Muscle of arm (tissue), 12 donors: ENCODE results near the gene GMEB2. TPM values are rescaled to one million over a fixed set of nuclear protein-coding genes. Genes with fewer than 3 reads are reported as not detected.
A peak's percentile ranks its signal among the peaks of the same experiment; 100 is the strongest.
"Not testable (repeated sequence)": the region's sequence is repeated elsewhere in the genome, so short reads cannot be mapped to it uniquely, and the experiment has no call there.

Experiments
- DNase-seq: peaks from one replicate; pipeline ENCODE4 v3.0.0-alpha.2; 2013
- polyA plus RNA-seq, 12 donors: library from polyadenylated mRNA; unstranded; fragments of 120-200 nt; gene quantifications; one replicate each; pipeline ENCODE4 v1.2.1, GENCODE V29; 2013; ENCODE audit not compliant: insufficient read length in 12 of 12

GMEB2 gene
- polyA plus RNA-seq, 12 donors = 5.8 to 11.0 (median 7.1) TPM; not detected in 1

DNA sequence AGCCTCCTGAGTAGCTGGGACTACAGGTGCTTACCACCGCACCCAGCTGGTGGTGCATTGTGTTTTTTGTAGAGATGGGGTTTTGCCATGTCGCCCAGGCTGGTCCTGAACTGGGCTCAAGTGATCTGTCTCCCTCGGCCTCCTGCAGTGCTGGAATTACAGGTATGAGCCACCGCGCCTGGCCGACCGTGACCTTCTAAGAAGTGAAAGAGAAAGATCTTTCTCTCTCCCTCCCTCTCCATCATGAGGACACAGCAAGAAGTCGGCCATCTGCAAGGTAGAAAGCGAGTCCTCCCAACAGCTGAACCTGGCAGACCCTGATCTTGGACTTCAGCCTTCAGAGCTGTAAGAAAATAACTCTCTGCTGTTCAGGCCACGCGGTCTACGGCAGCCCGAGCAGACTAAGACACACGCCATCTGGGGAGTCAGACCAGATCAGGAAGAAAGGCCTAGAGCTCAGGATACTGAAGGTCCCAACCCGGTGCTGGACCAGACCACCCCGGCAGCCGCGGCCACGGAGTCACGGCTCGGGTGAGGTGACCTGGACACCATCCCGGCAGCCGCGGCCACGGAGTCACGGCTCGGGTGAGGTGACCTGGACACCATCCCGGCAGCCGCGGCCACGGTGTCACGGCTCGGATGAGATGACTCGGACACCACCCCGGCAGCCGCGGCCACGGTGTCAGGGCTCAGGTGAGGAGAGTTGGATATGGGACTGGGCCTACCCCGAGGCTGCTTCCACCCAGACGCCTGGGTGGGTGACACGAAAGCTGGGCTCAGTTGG is 9.6 kb downstream of the GMEB2 start:
- no peak for DNase-seq

- not testable (repeated sequence) for DNase-seq
These were observed 12.9 kb downstream of the GMEB2 start for GRCh38 chr20:63613863-63614594.

GRCh38 chr20:63612276-63612931 is 14.5 kb downstream of the GMEB2 start:
- no peak for DNase-seq

DNA sequence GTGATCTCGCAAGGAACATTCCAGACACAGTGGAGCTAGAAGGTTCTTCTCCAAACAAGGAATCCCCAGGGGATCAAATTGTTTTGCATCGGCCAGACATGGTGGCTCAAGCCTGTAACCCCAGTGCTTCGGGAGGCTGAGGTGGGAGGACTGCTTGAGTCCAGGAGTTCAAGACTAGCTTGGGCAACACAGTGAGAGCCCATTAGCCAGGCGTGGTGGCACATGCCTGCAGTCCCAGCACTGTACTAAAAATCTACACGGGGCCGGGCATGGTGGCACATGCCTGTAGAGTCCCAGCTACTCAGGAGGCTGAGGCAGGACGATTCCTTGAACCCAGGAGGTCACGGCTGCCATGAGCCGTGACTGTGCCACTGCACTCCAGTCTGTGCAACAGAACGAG is 15.3 kb downstream of the GMEB2 start:
- no peak for DNase-seq

- DNase-seq = no peak
These were observed 16.1 kb downstream of the GMEB2 start for GRCh38 chr20:63610581-63611435.

DNA sequence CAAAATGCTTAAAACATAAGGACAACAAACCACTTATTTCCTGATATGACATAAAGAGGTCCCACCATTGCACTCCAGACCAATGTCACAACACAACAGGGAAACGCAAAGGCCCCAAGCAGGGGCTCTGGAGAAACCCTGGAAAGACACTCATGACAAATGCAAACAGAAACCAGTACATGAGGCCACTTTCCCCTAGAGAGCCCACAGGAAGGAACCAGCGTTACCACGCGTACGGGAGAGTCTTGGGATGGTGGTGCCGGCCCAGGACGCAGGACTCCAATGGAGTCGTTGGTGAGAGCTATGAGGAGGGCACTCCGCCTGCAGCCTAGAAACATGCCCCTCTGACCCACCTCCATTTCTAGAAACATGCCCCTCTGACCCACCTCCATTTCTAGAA is 20.2 kb downstream of the GMEB2 start:
- DNase-seq = no peak

- no peak for DNase-seq
These were observed 24.6 kb downstream of the GMEB2 start for GRCh38 chr20:63602321-63602720.

DNA sequence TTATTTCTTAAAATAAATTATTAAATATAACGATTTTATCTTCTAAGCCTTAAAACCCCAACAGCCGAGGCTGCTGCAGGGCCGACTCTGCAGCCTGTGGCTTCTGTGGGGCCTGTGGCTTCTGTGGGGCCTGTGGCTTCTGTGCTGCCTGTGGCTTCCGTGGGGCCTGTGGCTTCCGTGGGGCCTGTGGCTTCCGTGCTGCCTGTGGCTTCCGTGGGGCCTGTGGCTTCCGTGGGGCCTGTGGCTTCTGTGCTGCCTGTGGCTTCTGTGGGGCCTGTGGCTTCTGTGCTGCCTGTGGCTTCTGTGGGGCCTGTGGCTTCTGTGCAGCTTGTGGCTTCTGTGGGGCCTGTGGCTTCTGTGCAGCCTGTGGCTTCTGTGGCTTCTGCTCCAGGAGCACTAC is 25.2 kb downstream of the GMEB2 start:
- DNase-seq = not testable (repeated sequence)

DNA sequence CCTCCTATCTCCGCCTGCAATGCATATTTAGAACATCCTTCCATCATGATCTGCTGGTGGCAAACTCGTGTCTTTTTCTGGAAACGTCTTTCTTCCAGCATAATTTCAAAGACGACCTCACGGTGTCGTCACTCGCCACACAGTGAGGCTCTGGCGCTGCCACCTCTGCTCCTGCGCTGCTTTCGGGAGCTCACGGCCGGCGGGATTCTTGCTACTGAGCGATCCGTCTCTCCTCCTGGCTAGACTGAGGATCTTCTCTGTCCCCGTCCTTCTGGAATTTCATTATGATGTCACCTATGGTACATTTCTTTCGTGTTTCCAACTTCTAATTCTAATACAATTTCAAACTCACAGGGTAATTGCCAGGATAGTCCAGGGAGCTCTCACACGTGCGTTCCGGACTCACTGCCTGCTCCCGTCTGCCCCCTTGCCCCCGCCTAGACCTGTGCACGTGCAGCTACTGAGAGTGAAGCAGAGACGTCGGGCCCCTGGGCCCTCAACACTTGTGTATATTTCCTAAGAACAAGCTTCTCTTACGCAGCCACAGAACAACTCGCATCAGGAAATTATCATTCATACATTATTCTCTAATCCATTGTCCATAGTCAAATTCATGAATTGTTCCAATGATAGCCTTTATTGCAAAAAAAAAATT is 27.4 kb downstream of the GMEB2 start:
- no peak for DNase-seq

- DNase-seq = no peak
These were observed 28.2 kb downstream of the GMEB2 start for GRCh38 chr20:63598479-63599395.

DNA sequence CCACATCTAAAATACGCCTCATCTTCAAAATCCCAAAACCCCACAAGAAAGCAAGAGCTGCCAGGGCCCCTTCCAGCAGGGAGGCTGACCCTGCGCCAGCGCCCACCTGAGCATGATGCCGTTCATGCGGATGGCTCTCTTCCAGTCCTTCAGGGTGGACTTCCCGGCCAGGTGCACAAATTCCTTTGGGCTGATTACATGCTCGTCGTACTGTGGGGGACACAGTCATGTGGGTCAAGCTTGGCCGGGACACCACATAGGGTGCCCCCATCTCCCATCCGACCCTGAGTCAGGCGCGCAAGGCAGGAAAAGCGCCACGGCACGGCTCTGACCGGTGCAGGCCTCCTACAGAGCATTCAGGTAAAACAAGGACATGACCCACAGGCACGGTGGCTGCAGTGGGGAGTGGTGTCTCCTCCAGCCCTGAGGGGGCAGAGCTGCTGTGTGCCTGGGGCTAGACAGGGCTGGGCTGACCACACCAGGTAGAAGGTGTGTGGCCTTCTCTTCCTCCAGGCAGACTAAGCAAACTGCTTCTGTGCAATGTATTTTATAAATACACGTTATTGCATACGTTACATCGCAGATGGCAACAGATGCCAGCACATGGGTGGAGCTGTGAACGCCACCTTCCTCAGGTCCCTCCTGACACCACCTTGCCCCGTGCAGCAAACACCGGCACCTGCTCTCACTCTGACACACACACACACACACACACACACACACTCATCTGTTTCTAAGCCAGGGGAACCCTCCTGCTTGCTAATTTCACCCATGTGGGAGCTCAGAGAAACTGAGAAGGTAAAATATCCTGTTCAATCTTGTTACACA is 29.0 kb downstream of the GMEB2 start:
- DNase-seq = no peak

DNA sequence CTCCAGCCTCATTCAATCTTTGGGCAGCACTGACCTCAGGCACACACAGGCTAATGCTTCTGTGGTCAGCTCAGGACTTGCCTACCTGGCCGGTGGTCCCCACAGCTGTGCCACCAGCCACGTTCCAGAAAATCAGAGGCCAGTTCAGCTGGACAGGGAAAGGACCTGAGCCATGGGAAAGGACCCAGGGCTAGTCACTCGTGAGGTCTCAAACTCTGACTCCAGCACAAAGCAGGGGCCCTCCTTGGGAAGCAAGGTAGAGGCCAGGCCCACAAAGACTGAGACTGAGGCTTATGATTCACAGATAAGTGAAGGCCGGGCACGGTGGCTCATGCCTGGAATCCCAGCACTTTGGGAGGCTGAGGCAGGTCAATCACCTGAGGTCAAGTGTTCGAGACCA is 30.5 kb downstream of the GMEB2 start:
- DNase-seq = no peak

DNA sequence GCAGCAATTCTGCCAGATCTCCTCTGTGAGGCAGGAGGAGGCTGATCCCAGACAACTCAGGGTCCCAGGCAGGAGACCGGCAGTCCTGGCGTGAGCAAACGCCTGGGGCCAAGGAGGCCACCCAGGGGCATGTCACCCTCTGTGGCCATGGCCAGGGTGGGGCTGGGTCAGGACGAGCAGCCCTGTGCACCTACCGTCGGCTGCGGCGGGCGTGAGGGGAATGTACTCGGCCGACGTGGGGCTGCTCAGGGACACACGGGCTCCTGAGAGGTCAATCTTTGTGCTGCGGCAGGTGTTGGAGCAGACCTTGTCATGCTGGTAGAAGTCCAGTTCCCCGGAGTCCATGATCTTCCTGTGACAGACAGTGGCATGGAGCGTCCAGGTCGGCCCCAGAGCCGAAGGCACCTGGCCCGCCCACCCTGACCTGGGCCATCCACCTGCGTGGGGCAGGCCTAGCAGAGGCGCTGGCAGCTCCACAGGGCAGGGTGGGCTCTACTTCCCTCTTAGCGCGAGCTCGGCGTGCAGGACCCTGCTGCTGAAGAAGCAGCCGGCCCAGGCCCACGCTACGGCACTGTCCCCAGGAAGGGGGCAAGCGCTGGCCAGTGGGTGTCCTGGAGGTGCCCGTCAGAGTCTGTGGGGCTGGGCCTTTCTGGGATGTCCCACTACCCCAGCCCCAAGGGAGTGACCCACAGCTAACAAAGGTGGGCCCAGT is 31.3 kb downstream of the GMEB2 start:
- no peak for DNase-seq

- peak; percentile 59 for DNase-seq
These were observed 32.8 kb downstream of the GMEB2 start for GRCh38 chr20:63594043-63594561.

DNA sequence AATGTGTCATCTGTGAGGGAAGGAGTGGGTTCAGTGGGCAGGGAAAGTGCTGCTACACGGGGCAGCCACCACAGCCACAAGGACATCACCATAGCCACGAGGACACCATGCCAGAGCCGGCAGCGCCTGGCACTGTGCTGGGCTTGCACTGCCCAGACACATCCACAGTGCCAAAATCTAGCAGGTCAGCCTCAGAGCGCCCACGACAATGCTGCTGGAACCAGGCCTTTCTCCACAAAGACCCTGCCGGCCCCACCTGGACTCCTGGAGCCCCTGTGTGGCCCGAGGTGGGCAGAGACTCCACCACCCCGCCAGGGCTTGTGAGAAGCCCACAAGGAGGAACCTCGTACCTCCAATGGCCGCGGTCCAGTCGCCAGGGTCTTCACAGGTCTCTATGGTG is 34.2 kb downstream of the GMEB2 start:
- no peak for DNase-seq

GRCh38 chr20:63591786-63592355 is 35.0 kb downstream of the GMEB2 start:
- no peak for DNase-seq

GRCh38 chr20:63591147-63591533 is 35.8 kb downstream of the GMEB2 start:
- no peak for DNase-seq
